ENCODE results near the gene MPST.

DNA sequence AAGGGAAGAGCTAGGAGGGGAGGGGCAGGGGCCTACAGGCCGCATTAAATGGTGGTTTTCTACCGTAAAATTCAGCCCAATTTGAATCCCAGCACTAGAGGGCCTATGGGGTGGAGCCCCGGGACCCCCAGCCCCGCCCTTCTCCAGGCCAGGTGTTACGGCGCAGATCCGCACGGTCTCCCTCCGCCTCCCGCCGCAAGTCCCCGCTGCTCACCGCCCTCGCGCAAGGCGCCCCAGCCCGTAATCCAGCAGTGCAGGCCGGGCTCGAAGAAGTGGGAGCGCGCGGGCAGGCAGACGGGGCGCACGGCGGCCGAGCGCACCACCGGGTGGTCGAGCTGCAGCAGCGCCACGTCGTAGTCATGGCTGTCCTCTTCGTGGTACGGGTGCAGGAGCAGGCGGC, 49.3 kb downstream of the MPST start:
- TF ChIP-seq TARDBP (IDR thresholded peaks at IDR 0.05) (no peak), CTBP1 (IDR thresholded peaks at IDR 0.05; ENCODE audit: borderline replicate concordance) (no peak), FOXK2 (IDR thresholded peaks at IDR 0.05) (no peak), SP1 (IDR thresholded peaks at IDR 0.05) (no peak)
